ENCODE data around the gene RPAP3.

Gene RPAP3

GRCh38 chr12:47705566-47706425 is at the start of gene RPAP3:
Gene RPAP3, minus strand, starts transcription at chr12:47706030. Its CDS starts 3,190 bp downstream, at chr12:47702840.
- H3K4me3 ChIP-seq (ENCODE audit: low read depth, low read length) = peak within 1 kb of the TSS; percentile 73
- peak; percentile 62 for TF ChIP-seq CTCF (IDR thresholded peaks at IDR 0.05; ENCODE audit: low read depth, low read length)
- peak within 1 kb of the TSS; percentile 85 for H3K27ac ChIP-seq
- peaks cover 12% of the 10 kb centered on the region for H3K36me3 ChIP-seq
- H3K27me3 ChIP-seq (ENCODE audit: insufficient read depth, low read depth, severe bottlenecking) = no peaks in the 10 kb centered on the region
- DNase-seq = peak; percentile 96
- H3K9me3 ChIP-seq (ENCODE audit: severe bottlenecking) = no peaks in the 10 kb centered on the region

- Histone ChIP-seq H3K4me3 (ENCODE audit: low read depth, low read length) (no peak overlapping the region), H3K27me3 (ENCODE audit: insufficient read depth, low read depth, severe bottlenecking) (no peaks in the 10 kb centered on the region), H3K36me3 (no peaks in the 10 kb centered on the region), H3K27ac (no peak overlapping the region), H3K9me3 (ENCODE audit: severe bottlenecking) (no peaks in the 10 kb centered on the region)
- TF ChIP-seq CTCF (IDR thresholded peaks at IDR 0.05; ENCODE audit: low read depth, low read length) = no peak
- no peak for DNase-seq
Observed at GRCh38 chr12:47754881-47755280, 49.1 kb upstream of the RPAP3 start.

GRCh38 chr12:47754126-47754525 is 48.3 kb upstream of the RPAP3 start:
- no peak for DNase-seq
- H3K27ac ChIP-seq = no peak overlapping the region
- no peak overlapping the region for H3K4me3 ChIP-seq (ENCODE audit: low read depth, low read length)
- no peak for TF ChIP-seq CTCF (IDR thresholded peaks at IDR 0.05; ENCODE audit: low read depth, low read length)
- no peaks in the 10 kb centered on the region for H3K9me3 ChIP-seq (ENCODE audit: severe bottlenecking)
- H3K36me3 ChIP-seq = no peaks in the 10 kb centered on the region
- H3K27me3 ChIP-seq (ENCODE audit: insufficient read depth, low read depth, severe bottlenecking) = no peaks in the 10 kb centered on the region

GRCh38 chr12:47753021-47754001 is 47.5 kb upstream of the RPAP3 start:
- no peak overlapping the region for H3K27ac ChIP-seq
- H3K27me3 ChIP-seq (ENCODE audit: insufficient read depth, low read depth, severe bottlenecking) = no peaks in the 10 kb centered on the region
- H3K36me3 ChIP-seq = no peaks in the 10 kb centered on the region
- no peaks in the 10 kb centered on the region for H3K9me3 ChIP-seq (ENCODE audit: severe bottlenecking)
- DNase-seq = no peak
- TF ChIP-seq CTCF (IDR thresholded peaks at IDR 0.05; ENCODE audit: low read depth, low read length) = no peak
- H3K4me3 ChIP-seq (ENCODE audit: low read depth, low read length) = no peak overlapping the region

GRCh38 chr12:47752552-47752951 is 46.7 kb upstream of the RPAP3 start:
- H3K27ac ChIP-seq = no peak overlapping the region

More at GRCh38 chr12:47752552-47752951, 46.7 kb upstream of the RPAP3 start:
- Histone ChIP-seq H3K9me3 (ENCODE audit: severe bottlenecking) (no peaks in the 10 kb centered on the region), H3K4me3 (ENCODE audit: low read depth, low read length) (no peak overlapping the region), H3K27me3 (ENCODE audit: insufficient read depth, low read depth, severe bottlenecking) (no peaks in the 10 kb centered on the region), H3K36me3 (no peaks in the 10 kb centered on the region)
- no peak for TF ChIP-seq CTCF (IDR thresholded peaks at IDR 0.05; ENCODE audit: low read depth, low read length)
- DNase-seq = no peak

All from WERI-Rb-1 (cell line).